Activated T-helper 1 cell treated with anti-CD3 and anti-CD28 coated beads, Interleukin-12 subunit alpha, Interleukin-12 subunit beta, Interleukin-2, Interleukin-4 antibody, amounts not matched to agents 30 ng/mL and 10 ng/mL and 1 ng/mL, durations not matched to agents 14 hours and 24 hours and 36 hours (primary cell): ENCODE data around the gene SPATA18. TPM values are rescaled to one million over a fixed set of nuclear protein-coding genes. Genes with fewer than 3 reads are reported as not detected.
A peak's percentile ranks its signal among the peaks of the same experiment; 100 is the strongest.

ENCODE experiments used
- DNase-seq: peaks from one replicate; pipeline ENCODE4 v3.0.0; 2021; ENCODE audit warnings: low spot score
- H3K27ac Mint-ChIP-seq: one replicate; pipeline ENCODE4 v1.8.0; 2021; ENCODE audit warnings: mild to moderate bottlenecking, mixed read lengths
- H3K27me3 Mint-ChIP-seq: one replicate; pipeline ENCODE4 v1.8.0; 2022; ENCODE audit warnings: mild to moderate bottlenecking, moderate library complexity, mixed read lengths; ENCODE audit not compliant: insufficient read depth
- H3K36me3 Mint-ChIP-seq: one replicate; pipeline ENCODE4 v1.8.0; 2021; ENCODE audit warnings: low read depth, mixed read lengths
- H3K4me1 Mint-ChIP-seq: one replicate; pipeline ENCODE4 v1.8.0; 2021; ENCODE audit warnings: low read depth, mixed read lengths
- H3K4me3 Mint-ChIP-seq: one replicate; pipeline ENCODE4 v1.8.0; 2021; ENCODE audit warnings: mild to moderate bottlenecking, moderate library complexity, mixed read lengths
- H3K9me3 Mint-ChIP-seq: one replicate; pipeline ENCODE4 v1.8.0; 2021; ENCODE audit warnings: mixed read lengths
- intact Hi-C: fragments of 100-400 bp; cut with micrococcal nuclease; formaldehyde crosslinking; loops from one replicate; pipeline ENCODE4 v1.15.1; 2024
- total RNA-seq: library from RNA; stranded (reverse); gene quantifications from 2 replicates; pipeline ENCODE4 v1.2.3, GENCODE V29; 2022

The SPATA18 gene
- total RNA-seq, result 0.13 and 0.27 TPM in 2 replicates

GRCh38 chr4:52051213-52051614, at the start of gene SPATA18:
Gene SPATA18, plus strand, starts transcription at chr4:52051304. Its CDS starts 401 bp downstream, at chr4:52051705.
- Mint-ChIP-seq H3K4me1 (peaks cover 9% of the 10 kb centered on the region), H3K27me3 (peaks cover 73% of the 10 kb centered on the region), H3K36me3 (no peaks in the 10 kb centered on the region), H3K9me3 (no peaks in the 10 kb centered on the region), H3K4me3 (peak within 1 kb of the TSS; percentile 70), H3K27ac (no peak within 1 kb of the TSS)
- DNase-seq, result no peak
- intact Hi-C loops, result loop anchor here (2.0 kb wide), 1 partner anchor 14 kb away; no protein-coding TSS in a partner anchor

- H3K27ac Mint-ChIP-seq, result no peak overlapping the region
- no peaks in the 10 kb centered on the region for H3K27me3 Mint-ChIP-seq
- H3K9me3 Mint-ChIP-seq, result no peaks in the 10 kb centered on the region
- no peak for DNase-seq
- H3K4me1 Mint-ChIP-seq, result no peaks in the 10 kb centered on the region
- H3K4me3 Mint-ChIP-seq, result no peak overlapping the region
- no peaks in the 10 kb centered on the region for H3K36me3 Mint-ChIP-seq
- intact Hi-C loops, result no loop called here
These were observed 49.5 kb upstream of the SPATA18 start for GRCh38 chr4:52001616-52002015.

- no peak for DNase-seq
- Mint-ChIP-seq H3K36me3 (no peaks in the 10 kb centered on the region), H3K27me3 (no peaks in the 10 kb centered on the region), H3K9me3 (no peaks in the 10 kb centered on the region), H3K27ac (no peak overlapping the region), H3K4me3 (no peak overlapping the region), H3K4me1 (no peaks in the 10 kb centered on the region)
- intact Hi-C loops, result no loop called here
These were observed 46.7 kb upstream of the SPATA18 start for GRCh38 chr4:52004414-52004813.

- no peaks in the 10 kb centered on the region for H3K4me1 Mint-ChIP-seq
- no peaks in the 10 kb centered on the region for H3K9me3 Mint-ChIP-seq
- H3K4me3 Mint-ChIP-seq, result no peak overlapping the region
- no peak for DNase-seq
- intact Hi-C loops, result no loop called here
- no peaks in the 10 kb centered on the region for H3K27me3 Mint-ChIP-seq
- no peaks in the 10 kb centered on the region for H3K36me3 Mint-ChIP-seq
- H3K27ac Mint-ChIP-seq, result no peak overlapping the region
These were observed 45.4 kb upstream of the SPATA18 start for GRCh38 chr4:52005604-52006273.

- no peak overlapping the region for H3K4me3 Mint-ChIP-seq
- DNase-seq, result no peak
- intact Hi-C loops, result no loop called here
- H3K27ac Mint-ChIP-seq, result no peak overlapping the region
- no peaks in the 10 kb centered on the region for H3K4me1 Mint-ChIP-seq
- no peaks in the 10 kb centered on the region for H3K27me3 Mint-ChIP-seq
- H3K9me3 Mint-ChIP-seq, result no peaks in the 10 kb centered on the region
- H3K36me3 Mint-ChIP-seq, result no peaks in the 10 kb centered on the region
These were observed 44.2 kb upstream of the SPATA18 start for GRCh38 chr4:52006887-52007286.

GRCh38 chr4:52010986-52011385, 40.1 kb upstream of the SPATA18 start:
- no peaks in the 10 kb centered on the region for H3K4me1 Mint-ChIP-seq
- H3K27me3 Mint-ChIP-seq, result no peaks in the 10 kb centered on the region
- no peak for DNase-seq
- intact Hi-C loops, result no loop called here
- no peaks in the 10 kb centered on the region for H3K36me3 Mint-ChIP-seq
- H3K27ac Mint-ChIP-seq, result no peak overlapping the region
- no peak overlapping the region for H3K4me3 Mint-ChIP-seq
- no peaks in the 10 kb centered on the region for H3K9me3 Mint-ChIP-seq

GRCh38 chr4:52012651-52013050, 38.5 kb upstream of the SPATA18 start:
- DNase-seq, result no peak
- no peaks in the 10 kb centered on the region for H3K4me1 Mint-ChIP-seq
- no peaks in the 10 kb centered on the region for H3K36me3 Mint-ChIP-seq
- intact Hi-C loops, result no loop called here
- H3K4me3 Mint-ChIP-seq, result no peak overlapping the region
- H3K9me3 Mint-ChIP-seq, result no peaks in the 10 kb centered on the region
- H3K27ac Mint-ChIP-seq, result no peak overlapping the region
- no peaks in the 10 kb centered on the region for H3K27me3 Mint-ChIP-seq

GRCh38 chr4:52014903-52015302, 36.2 kb upstream of the SPATA18 start:
- Mint-ChIP-seq H3K9me3 (no peaks in the 10 kb centered on the region), H3K36me3 (no peaks in the 10 kb centered on the region)

GRCh38 chr4:52015366-52015765, 35.7 kb upstream of the SPATA18 start:
- intact Hi-C loops, result no loop called here
- no peak for DNase-seq
- Mint-ChIP-seq H3K27me3 (no peaks in the 10 kb centered on the region), H3K4me1 (no peaks in the 10 kb centered on the region), H3K9me3 (no peaks in the 10 kb centered on the region), H3K4me3 (no peak overlapping the region), H3K36me3 (no peaks in the 10 kb centered on the region), H3K27ac (no peak overlapping the region)

More at GRCh38 chr4:52014903-52015302, 36.2 kb upstream of the SPATA18 start:
- DNase-seq, result no peak
- H3K27ac Mint-ChIP-seq, result no peak overlapping the region
- no peaks in the 10 kb centered on the region for H3K27me3 Mint-ChIP-seq
- intact Hi-C loops, result no loop called here
- no peaks in the 10 kb centered on the region for H3K4me1 Mint-ChIP-seq
- H3K4me3 Mint-ChIP-seq, result no peak overlapping the region

GRCh38 chr4:52016981-52017380, 34.1 kb upstream of the SPATA18 start:
- Mint-ChIP-seq H3K4me1 (no peaks in the 10 kb centered on the region), H3K9me3 (no peaks in the 10 kb centered on the region), H3K27ac (no peak overlapping the region), H3K27me3 (no peaks in the 10 kb centered on the region), H3K36me3 (no peaks in the 10 kb centered on the region), H3K4me3 (no peak overlapping the region)
- intact Hi-C loops, result no loop called here
- DNase-seq, result no peak

- no peak overlapping the region for H3K4me3 Mint-ChIP-seq
- H3K9me3 Mint-ChIP-seq, result no peaks in the 10 kb centered on the region
- H3K27ac Mint-ChIP-seq, result no peak overlapping the region
- no peaks in the 10 kb centered on the region for H3K36me3 Mint-ChIP-seq
- intact Hi-C loops, result no loop called here
- H3K27me3 Mint-ChIP-seq, result no peaks in the 10 kb centered on the region
- DNase-seq, result no peak
- H3K4me1 Mint-ChIP-seq, result no peaks in the 10 kb centered on the region
These were observed 33.3 kb upstream of the SPATA18 start for GRCh38 chr4:52017814-52018213.

- H3K27ac Mint-ChIP-seq, result no peak within 1 kb of the TSS
- H3K27me3 Mint-ChIP-seq, result no peaks in the 10 kb centered on the region
- no peak within 1 kb of the TSS for H3K4me3 Mint-ChIP-seq
- no peak for DNase-seq
- H3K36me3 Mint-ChIP-seq, result no peaks in the 10 kb centered on the region
- H3K9me3 Mint-ChIP-seq, result no peaks in the 10 kb centered on the region
- intact Hi-C loops, result no loop called here
- no peaks in the 10 kb centered on the region for H3K4me1 Mint-ChIP-seq
These were observed 31.0 kb upstream of the SPATA18 start, which contains the start of gene LRRC66 for GRCh38 chr4:52019936-52020657. Gene LRRC66, minus strand, starts transcription at chr4:52020363. Its CDS starts 2,750 bp downstream, at chr4:52017613.

- H3K4me3 Mint-ChIP-seq, result no peak overlapping the region
- no peaks in the 10 kb centered on the region for H3K27me3 Mint-ChIP-seq
- H3K9me3 Mint-ChIP-seq, result no peaks in the 10 kb centered on the region
- no peaks in the 10 kb centered on the region for H3K4me1 Mint-ChIP-seq
- DNase-seq, result no peak
- H3K36me3 Mint-ChIP-seq, result peaks cover 19% of the 10 kb centered on the region
- H3K27ac Mint-ChIP-seq, result no peak overlapping the region
- intact Hi-C loops, result no loop called here
These were observed 22.1 kb upstream of the SPATA18 start for GRCh38 chr4:52028970-52029369.
